ENCODE data around the gene MSI1.
"Not testable (repeated sequence)": the region's sequence is repeated elsewhere in the genome, so short reads cannot be mapped to it uniquely, and the experiment has no call there.

Gene MSI1

DNA sequence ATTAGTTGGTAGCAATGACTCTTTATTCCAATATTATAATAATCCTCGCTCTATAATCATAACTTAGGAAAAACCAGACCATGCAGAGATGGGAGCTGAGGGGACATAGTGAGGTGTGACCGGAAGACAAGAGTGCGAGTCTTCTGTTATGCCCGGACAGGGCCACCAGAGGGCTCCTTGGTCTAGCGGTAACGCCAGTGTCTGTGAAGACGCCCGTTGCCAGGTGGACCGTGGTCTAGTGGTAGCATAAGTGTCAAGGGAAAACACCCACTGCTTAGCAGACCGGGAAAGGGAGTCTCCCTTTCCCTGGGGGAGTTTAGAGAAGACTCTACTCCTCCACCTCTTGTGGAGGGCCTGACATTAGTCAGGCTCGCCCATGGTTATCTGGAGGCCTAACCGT, 33.5 kb downstream of the MSI1 start:
- H3K4me1 Mint-ChIP-seq = peaks cover 8 to 12% of the 10 kb centered on the region in 2 donors
- ATAC-seq (replicated peaks) (peak; percentile 53 to 73), DNase-seq (peak; percentile 75)
- H3K36me3 Mint-ChIP-seq = peaks cover 0 to 12% of the 10 kb centered on the region in 2 donors
- not testable (repeated sequence) for H3K4me3 Mint-ChIP-seq, H3K27ac Mint-ChIP-seq, H3K27me3 Mint-ChIP-seq
- H3K9me3 Mint-ChIP-seq = peaks cover 25 to 26% of the 10 kb centered on the region in 2 donors

DNA sequence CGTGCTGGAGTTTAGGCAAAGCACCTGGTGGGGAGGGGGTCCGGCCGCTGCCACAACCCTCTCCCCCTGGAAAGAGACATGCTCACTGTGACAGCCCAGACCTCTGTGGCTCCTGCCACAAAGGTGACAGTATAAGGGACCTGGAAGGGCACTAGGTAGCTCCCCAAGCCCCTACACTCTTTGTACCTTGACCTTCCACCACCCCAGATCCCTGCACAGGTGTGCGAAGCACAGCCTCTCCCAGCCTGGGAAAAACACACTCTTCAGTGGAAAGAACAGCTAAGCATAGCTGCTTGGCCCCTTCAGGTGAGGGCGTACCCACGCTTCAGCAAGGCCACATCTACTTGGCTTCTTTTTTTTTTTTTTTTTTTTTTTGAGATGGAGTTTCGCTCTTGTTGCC, 36.4 kb downstream of the MSI1 start:
- DNase-seq (no peak), ATAC-seq (replicated peaks) (no peak)
- H3K36me3 Mint-ChIP-seq = peaks cover 0 to 6% of the 10 kb centered on the region in 2 donors
- H3K4me3 Mint-ChIP-seq = no peak overlapping the region
- H3K9me3 Mint-ChIP-seq = peaks cover 13 to 15% of the 10 kb centered on the region in 2 donors
- H3K4me1 Mint-ChIP-seq = peaks cover 8 to 12% of the 10 kb centered on the region in 2 donors
- H3K27ac Mint-ChIP-seq = no peak overlapping the region
- peaks cover 9 to 14% of the 10 kb centered on the region in 2 donors for H3K27me3 Mint-ChIP-seq

DNA sequence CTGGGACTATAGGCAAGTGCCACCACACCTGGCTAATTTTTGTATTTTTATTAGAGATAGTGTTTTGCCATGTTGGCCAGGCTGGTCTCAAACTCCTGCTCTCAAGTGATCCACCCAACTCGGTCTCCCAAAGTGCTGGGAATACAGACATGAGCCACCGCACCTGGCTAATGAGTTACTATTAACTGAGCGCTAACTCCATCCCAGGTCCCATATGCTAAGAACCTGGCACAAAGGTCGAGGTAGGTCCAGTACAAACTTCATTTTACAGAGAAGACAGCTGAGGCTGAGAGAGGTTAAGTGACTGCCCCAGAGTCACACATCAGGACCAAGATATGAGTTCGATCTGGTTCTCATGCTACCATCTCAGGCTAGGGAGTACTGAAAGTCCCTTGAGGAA, 36.9 kb downstream of the MSI1 start:
- H3K9me3 Mint-ChIP-seq = peaks cover 11 to 13% of the 10 kb centered on the region in 2 donors
- peaks cover 8 to 12% of the 10 kb centered on the region in 2 donors for H3K4me1 Mint-ChIP-seq
- H3K4me3 Mint-ChIP-seq = no peak overlapping the region
- H3K27ac Mint-ChIP-seq = no peak overlapping the region
- DNase-seq (no peak), ATAC-seq (replicated peaks) (no peak)
- peaks cover 9 to 14% of the 10 kb centered on the region in 2 donors for H3K27me3 Mint-ChIP-seq
- H3K36me3 Mint-ChIP-seq = peaks cover 0 to 3% of the 10 kb centered on the region in 2 donors

DNA sequence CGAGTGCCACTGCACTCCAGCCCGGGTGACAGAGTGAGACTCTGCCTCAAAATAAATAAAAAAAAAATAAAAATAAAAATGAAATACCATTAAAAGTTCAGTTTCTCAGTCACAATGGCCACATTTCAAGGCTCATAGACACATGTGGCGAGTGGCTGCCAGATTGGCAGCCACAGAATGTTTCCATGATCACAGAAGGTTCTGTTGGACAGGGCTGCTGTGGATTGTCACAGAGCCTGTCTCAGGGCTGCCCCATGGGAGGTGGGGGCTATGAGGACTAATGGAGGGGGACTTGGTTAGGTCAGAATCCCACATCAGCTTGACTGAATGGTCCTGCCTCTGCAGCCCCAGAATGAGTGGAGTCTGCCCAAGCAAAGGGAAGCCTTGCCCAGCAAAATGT, 37.6 kb downstream of the MSI1 start:
- peaks cover 8 to 13% of the 10 kb centered on the region in 2 donors for H3K4me1 Mint-ChIP-seq
- H3K4me3 Mint-ChIP-seq = no peak overlapping the region
- DNase-seq (no peak), ATAC-seq (replicated peaks) (no peak)
- peaks cover 6 to 7% of the 10 kb centered on the region in 2 donors for H3K9me3 Mint-ChIP-seq
- H3K27me3 Mint-ChIP-seq = peaks cover 9 to 14% of the 10 kb centered on the region in 2 donors
- H3K27ac Mint-ChIP-seq = no peak overlapping the region
- peaks cover 0 to 3% of the 10 kb centered on the region in 2 donors for H3K36me3 Mint-ChIP-seq

DNA sequence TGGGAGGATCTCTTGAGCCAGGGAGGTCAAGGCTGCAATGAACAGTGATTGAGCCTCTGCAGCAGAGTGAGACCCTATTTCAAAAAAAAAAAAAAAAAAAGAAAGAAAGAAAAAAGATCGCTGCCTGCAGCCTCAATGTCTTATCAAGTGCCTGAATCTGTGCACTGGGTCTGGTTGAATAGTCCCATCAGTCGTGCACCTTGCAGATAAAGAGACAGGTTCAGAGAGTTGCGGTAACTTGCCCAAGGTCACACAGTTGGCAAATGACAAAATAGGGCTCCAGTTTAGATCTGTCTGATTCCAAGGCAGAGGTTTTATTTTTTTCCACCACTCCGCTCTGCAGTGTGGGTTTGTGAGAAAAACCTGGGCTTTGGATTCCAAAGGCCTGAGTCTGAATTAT, 40.7 kb downstream of the MSI1 start:
- DNase-seq (no peak), ATAC-seq (replicated peaks) (no peak)
- Mint-ChIP-seq H3K27me3 (peaks cover 9 to 10% of the 10 kb centered on the region in 2 donors), H3K9me3 (no peaks in the 10 kb centered on the region), H3K36me3 (no peaks in the 10 kb centered on the region), H3K27ac (no peak overlapping the region), H3K4me3 (no peak overlapping the region), H3K4me1 (peaks cover 1 to 14% of the 10 kb centered on the region in 2 donors)

DNA sequence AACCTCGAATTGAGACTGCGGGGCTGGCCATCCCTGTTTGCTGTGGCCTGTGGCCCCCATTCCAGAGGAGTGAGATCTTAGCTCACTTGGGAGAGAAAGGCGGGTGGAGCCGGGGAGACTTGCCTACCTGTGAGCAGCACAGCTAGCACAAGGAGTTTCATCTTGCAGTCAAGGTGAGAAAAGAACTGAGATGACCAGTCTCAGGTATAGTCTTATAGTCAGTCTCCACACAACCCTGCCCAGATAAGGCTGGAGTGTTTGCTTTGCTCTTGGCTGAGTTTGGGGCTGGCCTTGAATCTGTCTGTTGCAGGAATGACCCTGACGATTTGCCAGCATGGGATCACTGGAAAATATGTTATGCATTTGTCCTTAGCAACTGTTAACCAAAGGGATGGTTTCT, 41.4 kb downstream of the MSI1 start, which contains the start of gene PLA2G1B:
PLA2G1B (minus strand) TSS at position 187 of the 400 bp plus-strand sequence; CDS start at position 161, 26 bp downstream.
- H3K4me1 Mint-ChIP-seq = peaks cover 1 to 14% of the 10 kb centered on the region in 2 donors
- H3K27ac Mint-ChIP-seq = peak within 1 kb of the TSS; percentile 9
- peaks cover 9 to 10% of the 10 kb centered on the region in 2 donors for H3K27me3 Mint-ChIP-seq
- ATAC-seq (replicated peaks) = no peak
- H3K4me3 Mint-ChIP-seq = no peak within 1 kb of the TSS
- H3K9me3 Mint-ChIP-seq = no peaks in the 10 kb centered on the region
- no peaks in the 10 kb centered on the region for H3K36me3 Mint-ChIP-seq
- DNase-seq = no peak

DNA sequence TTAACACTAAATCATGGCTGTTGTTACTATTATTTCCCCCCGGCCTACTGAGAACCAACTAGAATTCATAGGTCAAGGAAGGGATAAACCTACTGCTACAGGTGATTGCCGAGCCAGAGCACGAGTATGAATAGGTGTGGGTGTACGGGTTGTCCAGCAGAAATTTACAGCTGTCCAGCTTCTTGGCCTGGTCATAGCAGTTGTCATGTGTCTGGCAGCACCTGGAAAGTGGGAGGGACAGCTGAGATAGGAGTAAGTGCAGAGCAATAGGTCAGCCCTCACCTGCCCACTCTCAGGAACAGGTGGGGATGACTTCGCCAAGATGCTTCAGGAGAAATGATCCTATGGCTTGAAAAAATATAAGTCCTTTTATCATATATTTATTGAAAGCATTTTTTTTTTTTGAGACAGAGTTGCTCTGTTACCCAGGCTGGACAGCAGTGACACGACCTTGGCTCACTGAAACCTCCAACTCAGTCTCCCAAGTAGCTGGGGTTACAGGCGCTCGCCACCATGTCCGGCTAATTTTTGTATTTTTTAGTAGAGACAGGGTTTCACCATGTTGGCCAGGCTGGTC, 44.0 kb downstream of the MSI1 start:
- ATAC-seq (replicated peaks) (no peak), DNase-seq (no peak)
- no peaks in the 10 kb centered on the region for H3K9me3 Mint-ChIP-seq
- no peaks in the 10 kb centered on the region for H3K36me3 Mint-ChIP-seq
- no peak overlapping the region for H3K4me3 Mint-ChIP-seq
- no peak overlapping the region for H3K27ac Mint-ChIP-seq
- peaks cover 12 to 17% of the 10 kb centered on the region in 2 donors for H3K27me3 Mint-ChIP-seq
- H3K4me1 Mint-ChIP-seq = peaks cover 1 to 14% of the 10 kb centered on the region in 2 donors

DNA sequence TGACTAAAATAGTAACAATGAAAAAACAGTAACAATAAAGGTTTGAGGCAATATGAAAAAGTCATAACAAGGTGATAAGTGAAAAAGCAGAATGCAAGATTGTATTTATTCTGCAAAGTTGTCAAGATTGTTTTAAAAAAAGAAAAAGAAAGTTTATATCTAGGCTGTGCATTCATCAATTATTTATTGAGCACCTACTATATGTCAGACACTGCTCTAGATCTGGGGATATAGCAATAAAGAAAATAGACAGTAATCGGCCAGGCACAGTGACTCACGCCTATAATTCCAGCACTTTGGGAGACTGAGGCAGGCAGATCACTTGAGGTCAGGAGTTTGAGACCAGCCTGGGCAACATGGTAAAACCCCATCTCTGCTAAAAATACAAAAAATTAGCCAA, 45.2 kb downstream of the MSI1 start:
- Mint-ChIP-seq H3K27ac (no peak overlapping the region), H3K9me3 (no peaks in the 10 kb centered on the region), H3K36me3 (no peaks in the 10 kb centered on the region), H3K4me1 (peaks cover 1 to 14% of the 10 kb centered on the region in 2 donors), H3K27me3 (peaks cover 6 to 18% of the 10 kb centered on the region in 2 donors), H3K4me3 (no peak overlapping the region)
- ATAC-seq (replicated peaks) = no peak
- DNase-seq = no peak

DNA sequence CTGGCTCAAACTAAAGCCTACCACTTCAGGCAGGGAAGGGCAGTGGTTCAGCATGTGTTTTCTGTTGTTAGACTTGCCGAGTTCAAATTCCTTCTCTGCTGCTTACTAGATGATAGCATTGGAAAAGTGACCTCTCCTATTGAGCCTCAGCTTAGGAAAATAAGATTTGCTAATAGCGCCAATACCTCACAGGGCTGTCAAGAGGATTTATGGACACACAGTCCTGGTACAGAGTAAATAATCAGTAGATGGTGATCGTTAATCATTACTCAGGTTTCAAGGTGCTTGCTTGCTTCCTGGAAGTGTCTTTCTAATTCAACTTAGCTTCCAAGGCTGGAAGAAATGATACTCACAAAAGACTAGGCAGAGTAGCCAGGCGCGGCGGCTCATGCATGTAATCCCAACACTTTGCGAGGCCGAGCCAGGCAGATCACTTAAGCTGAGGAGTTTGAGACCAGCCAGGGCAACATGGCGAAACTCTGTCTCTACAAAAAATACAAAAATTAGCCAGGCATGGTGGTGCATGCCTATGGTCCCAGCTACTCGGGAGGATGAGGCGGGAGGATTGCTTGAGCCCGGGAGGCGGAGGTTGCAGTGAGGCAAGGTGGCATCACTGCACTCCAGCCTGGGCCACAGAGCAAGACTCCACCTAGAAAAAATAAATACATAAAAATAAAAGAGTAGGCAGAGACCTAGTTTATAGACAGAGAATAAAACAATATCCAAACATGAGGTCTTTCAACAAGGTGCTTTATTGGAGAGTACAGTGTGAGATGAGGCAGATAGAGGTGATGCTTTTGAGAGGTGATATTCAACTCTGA, 47.4 kb downstream of the MSI1 start:
- no peak overlapping the region for H3K4me3 Mint-ChIP-seq
- peaks cover 6 to 9% of the 10 kb centered on the region in 2 donors for H3K27me3 Mint-ChIP-seq
- H3K27ac Mint-ChIP-seq = no peak overlapping the region
- DNase-seq (no peak), ATAC-seq (replicated peaks) (no peak)
- H3K36me3 Mint-ChIP-seq = no peaks in the 10 kb centered on the region
- no peaks in the 10 kb centered on the region for H3K9me3 Mint-ChIP-seq
- H3K4me1 Mint-ChIP-seq = peaks cover 7 to 23% of the 10 kb centered on the region in 2 donors

DNA sequence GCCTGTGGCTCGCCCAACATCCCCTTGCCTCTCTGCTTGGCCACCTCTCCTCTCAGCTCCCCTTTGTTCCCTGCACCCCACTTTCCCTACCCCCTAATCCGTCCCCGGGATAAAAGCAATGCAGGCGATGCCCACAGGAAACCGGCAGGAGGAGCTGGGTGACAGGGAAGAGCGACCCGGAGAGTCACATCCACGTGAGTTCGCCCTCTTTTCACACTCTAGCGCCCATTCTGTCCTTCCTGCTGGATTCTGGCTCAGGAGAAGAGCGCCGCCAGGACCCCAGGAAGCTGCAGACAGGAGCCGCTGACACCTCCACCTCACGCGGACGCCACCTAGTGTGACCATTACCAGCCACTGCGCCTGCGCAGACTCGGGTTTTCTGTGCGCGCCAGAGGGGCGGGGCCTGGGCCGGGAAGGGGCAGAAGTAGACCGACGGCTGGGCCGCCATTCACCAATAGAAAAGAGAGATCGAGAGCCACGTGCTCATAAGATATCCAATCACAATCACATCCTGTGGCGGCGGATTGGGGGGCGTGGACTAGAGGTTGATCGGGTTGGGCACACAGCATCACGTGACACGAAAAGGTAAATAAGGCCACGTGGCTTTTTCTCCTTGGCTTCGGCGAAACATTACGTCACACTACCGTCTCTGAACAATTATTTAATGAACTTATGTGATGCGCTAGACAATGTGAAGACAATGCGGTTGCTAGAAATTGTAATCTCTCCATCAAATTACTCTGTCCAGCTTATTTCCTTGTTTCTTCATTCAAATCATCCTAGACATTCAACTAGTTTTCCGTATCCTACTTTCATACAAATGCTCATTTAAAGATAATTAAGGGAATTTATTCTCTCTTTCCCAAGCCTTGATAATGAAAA, 51.5 kb downstream of the MSI1 start:
- no peaks in the 10 kb centered on the region for H3K9me3 Mint-ChIP-seq
- ATAC-seq (replicated peaks) = peak; percentile 100

DNA sequence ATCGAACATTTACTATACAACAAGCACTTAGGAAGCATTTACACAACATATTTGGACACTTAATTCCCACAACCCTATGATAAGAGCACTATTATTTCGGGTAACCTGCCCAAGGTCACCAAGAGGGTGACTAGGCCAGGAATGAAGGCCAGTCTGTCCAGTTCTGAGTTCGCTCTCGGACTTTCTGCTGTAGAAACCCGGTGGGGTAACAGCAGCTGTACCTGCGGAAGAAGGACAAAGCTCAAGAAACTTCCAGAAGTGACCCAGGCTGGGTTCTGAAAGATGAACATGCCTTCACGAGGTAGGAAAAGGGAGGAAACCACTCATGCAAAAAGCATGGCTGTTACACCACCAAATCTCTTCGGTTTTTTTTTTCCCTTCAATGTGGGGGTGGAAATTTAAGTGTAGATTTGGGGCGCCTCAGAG, 52.2 kb downstream of the MSI1 start:
- peak in 1 of 2 donors; percentile 1 for ATAC-seq (replicated peaks)
- Mint-ChIP-seq H3K27ac (peak overlapping the region; percentile 98), H3K4me1 (peaks cover 6 to 11% of the 10 kb centered on the region in 2 donors), H3K9me3 (no peaks in the 10 kb centered on the region), H3K27me3 (peaks cover 3 to 9% of the 10 kb centered on the region in 2 donors), H3K4me3 (peak overlapping the region; percentile 90 to 93), H3K36me3 (no peaks in the 10 kb centered on the region)
- no peak for DNase-seq

More for the DNA sequence above, 51.5 kb downstream of the MSI1 start:
- H3K27me3 Mint-ChIP-seq = peaks cover 6 to 9% of the 10 kb centered on the region in 2 donors
- DNase-seq = peak; percentile 99
- H3K4me1 Mint-ChIP-seq = peaks cover 6 to 11% of the 10 kb centered on the region in 2 donors
- H3K36me3 Mint-ChIP-seq = no peaks in the 10 kb centered on the region
- H3K4me3 Mint-ChIP-seq = peak overlapping the region; percentile 90 to 93
- H3K27ac Mint-ChIP-seq = peak overlapping the region; percentile 98

DNA sequence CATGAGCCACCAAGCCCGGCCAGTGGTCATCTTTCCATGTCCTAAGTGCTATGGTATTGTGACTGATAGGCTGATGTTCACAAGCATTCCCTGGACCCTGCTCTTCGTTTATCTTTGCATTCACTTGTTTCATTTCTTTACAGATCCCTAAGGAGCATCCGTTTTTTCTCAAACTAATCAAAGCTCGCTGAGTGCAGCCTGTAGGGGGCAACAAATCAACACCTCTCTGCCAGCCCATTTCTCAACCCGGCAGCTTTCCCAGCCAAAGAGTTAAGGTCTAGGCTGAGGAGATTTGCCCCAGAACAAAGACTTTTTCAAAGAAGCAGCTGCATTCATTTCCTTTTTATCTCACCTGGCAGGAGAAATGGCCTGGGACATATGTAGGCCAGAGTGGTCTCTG, 54.7 kb downstream of the MSI1 start:
- Mint-ChIP-seq H3K36me3 (no peaks in the 10 kb centered on the region), H3K9me3 (no peaks in the 10 kb centered on the region), H3K4me3 (no peak overlapping the region), H3K27me3 (no peaks in the 10 kb centered on the region), H3K27ac (no peak overlapping the region), H3K4me1 (peaks cover 6 to 11% of the 10 kb centered on the region in 2 donors)
- no peak for DNase-seq
- no peak for ATAC-seq (replicated peaks)

DNA sequence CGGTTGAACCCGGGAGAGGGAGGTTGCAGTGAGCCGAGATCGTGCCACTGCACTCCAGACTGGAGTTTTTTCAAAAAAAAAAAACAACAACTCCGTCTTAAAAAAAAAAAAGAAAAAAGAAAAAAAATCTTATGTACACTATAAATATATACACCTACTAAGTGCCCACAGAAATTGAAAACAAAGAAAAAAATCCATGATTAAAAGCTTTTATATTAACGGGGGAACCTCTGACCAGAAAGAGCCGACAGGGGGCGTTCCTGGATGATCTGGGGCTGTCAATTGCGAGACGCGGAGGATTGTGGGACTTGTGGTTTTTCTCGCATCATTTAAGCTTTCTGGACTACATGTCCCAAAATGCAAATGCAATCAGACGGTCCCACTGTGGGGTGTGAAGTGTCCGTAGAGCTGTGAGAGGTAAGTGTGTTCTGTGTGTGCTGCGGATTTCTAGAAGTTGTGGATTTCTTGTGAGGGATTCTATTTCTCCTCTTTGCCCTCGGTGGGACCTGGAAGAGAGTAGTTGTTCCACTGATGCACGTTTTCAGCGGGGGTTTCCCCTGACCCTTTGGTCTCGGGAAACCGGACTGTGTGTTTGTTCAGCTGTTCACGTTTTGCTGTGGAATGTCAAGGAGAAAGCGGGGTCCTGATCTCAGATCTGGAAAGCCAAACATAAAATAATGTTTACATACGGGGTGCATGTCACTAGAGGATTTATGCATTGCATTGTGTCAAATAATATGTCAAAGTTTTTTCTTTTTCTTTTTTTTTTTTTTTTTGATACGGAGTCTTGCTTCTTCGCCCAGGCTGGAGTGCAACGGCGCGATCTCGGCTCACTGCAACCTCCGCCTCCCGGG, 66.8 kb downstream of the MSI1 start, which contains the start of gene SIRT4:
SIRT4 (plus strand) TSS at position 360 of the 854 bp plus-strand sequence. CDS start 1,241 bp downstream, outside the sequence.
- DNase-seq = peak; percentile 78
- Mint-ChIP-seq H3K27me3 (no peaks in the 10 kb centered on the region), H3K4me3 (peak within 1 kb of the TSS; percentile 94), H3K36me3 (peaks cover 0 to 8% of the 10 kb centered on the region in 2 donors), H3K9me3 (no peaks in the 10 kb centered on the region), H3K4me1 (peaks cover 6 to 10% of the 10 kb centered on the region in 2 donors), H3K27ac (peak within 1 kb of the TSS; percentile 90)
- ATAC-seq (replicated peaks) = peak; percentile 100
